Measurements from ENCODE around the gene NR4A1. TPM values are rescaled to one million over a fixed set of nuclear protein-coding genes. Genes with fewer than 3 reads are reported as not detected.

NR4A1 gene
- total and polyA plus RNA-seq, 7 donors, result 31.2 to 276 (median 65.9) TPM

DNA sequence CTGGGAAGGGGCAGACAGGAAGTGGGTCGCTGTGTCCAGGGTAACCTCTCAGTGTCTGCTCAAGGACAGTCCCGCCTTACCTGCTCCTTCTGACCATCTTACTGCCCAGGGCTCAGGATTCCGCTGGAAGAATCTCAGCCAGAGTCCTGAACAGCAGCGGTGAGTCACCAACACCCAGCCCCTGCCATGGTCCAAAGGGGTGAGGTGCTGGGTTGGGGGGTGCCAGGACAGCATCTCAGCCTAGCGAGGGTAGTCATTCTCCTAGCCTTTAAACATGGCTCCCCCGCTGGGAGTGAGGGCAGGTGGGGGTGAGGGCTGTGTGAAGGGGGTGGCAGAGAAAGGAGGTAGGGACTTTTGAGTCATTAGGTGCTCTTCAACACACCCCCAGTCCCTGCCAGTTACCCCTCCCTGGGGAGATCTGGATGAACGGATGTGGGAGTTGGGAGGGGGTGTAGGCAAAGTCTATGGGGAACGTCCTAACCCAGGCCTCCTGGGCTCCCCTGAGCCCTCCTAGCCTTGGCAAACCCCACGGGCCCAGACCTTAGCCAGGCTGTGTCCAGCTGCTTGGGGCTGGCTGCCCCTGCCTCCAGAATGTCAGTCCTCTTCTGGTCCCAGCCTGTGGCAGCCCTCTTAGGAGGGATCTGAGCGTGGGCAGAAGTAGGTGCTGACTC lies 42.0 kb upstream of the NR4A1 start:
- 78 to 85% methylated on average over 10 of the region's 10 CpGs for WGBS, 2 donors
- no peak for DNase-seq
- Histone ChIP-seq H3K36me3 (peaks cover 0 to 9% (median under 1%) of the 10 kb centered on the region in 4 donors), H3K4me1 (peaks cover 0 to 42% (median 35%) of the 10 kb centered on the region in 4 donors), H3K4me3 (peak overlapping the region in 2 of 4 donors; percentile 18 to 72), H3K27ac (peak overlapping the region; percentile 74 to 85 (median 82)), H3K9me3 (no peaks in the 10 kb centered on the region), H3K27me3 (peaks cover 12 to 38% (median 36%) of the 10 kb centered on the region in 3 donors)
- intact Hi-C loops (cut with DNase I), result no loop called here
- TF ChIP-seq EP300 (IDR thresholded peaks at IDR 0.05) (no peak), POLR2A (IDR thresholded peaks at IDR 0.05) (no peak), POLR2AphosphoS5 (IDR thresholded peaks at IDR 0.05) (no peak)
- TF ChIP-seq, protein P1, sequence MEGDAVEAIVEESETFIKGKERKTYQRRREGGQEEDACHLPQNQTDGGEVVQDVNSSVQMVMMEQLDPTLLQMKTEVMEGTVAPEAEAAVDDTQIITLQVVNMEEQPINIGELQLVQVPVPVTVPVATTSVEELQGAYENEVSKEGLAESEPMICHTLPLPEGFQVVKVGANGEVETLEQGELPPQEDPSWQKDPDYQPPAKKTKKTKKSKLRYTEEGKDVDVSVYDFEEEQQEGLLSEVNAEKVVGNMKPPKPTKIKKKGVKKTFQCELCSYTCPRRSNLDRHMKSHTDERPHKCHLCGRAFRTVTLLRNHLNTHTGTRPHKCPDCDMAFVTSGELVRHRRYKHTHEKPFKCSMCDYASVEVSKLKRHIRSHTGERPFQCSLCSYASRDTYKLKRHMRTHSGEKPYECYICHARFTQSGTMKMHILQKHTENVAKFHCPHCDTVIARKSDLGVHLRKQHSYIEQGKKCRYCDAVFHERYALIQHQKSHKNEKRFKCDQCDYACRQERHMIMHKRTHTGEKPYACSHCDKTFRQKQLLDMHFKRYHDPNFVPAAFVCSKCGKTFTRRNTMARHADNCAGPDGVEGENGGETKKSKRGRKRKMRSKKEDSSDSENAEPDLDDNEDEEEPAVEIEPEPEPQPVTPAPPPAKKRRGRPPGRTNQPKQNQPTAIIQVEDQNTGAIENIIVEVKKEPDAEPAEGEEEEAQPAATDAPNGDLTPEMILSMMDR (IDR thresholded peaks at IDR 0.05), result no peak

- Histone ChIP-seq H3K4me3 (peak overlapping the region in 3 of 4 donors; percentile 0 to 18 (median 4)), H3K27me3 (peaks cover 12 to 29% (median 27%) of the 10 kb centered on the region in 3 donors), H3K4me1 (peaks cover 0 to 40% (median 35%) of the 10 kb centered on the region in 4 donors), H3K9me3 (no peaks in the 10 kb centered on the region), H3K27ac (peak overlapping the region; percentile 74 to 85 (median 82)), H3K36me3 (peaks cover 0 to 12% (median 2%) of the 10 kb centered on the region in 4 donors)
- TF ChIP-seq POLR2A (IDR thresholded peaks at IDR 0.05) (no peak), EP300 (IDR thresholded peaks at IDR 0.05) (no peak), POLR2AphosphoS5 (IDR thresholded peaks at IDR 0.05) (peak in 3 of 4 donors; percentile 17 to 84 (median 30))
- TF ChIP-seq, protein P1 (IDR thresholded peaks at IDR 0.05), result no peak
- 50 to 67% methylated on average over 11 of the region's 11 CpGs for WGBS, 2 donors
- peak; percentile 94 for DNase-seq
- intact Hi-C loops (cut with DNase I), result no loop called here
These were observed 41.1 kb upstream of the NR4A1 start for GRCh38 chr12:52010152-52010622.

- no peak for DNase-seq
- H3K36me3 ChIP-seq, result peaks cover 0 to 12% (median 2%) of the 10 kb centered on the region in 4 donors
- intact Hi-C loops (cut with DNase I), result no loop called here
- WGBS, 2 donors, result 67 to 77% methylated on average over 8 of the region's 8 CpGs
- H3K27me3 ChIP-seq, result peaks cover 9 to 21% (median 19%) of the 10 kb centered on the region in 3 donors
- H3K27ac ChIP-seq, result peak overlapping the region; percentile 74 to 85 (median 82)
- H3K4me3 ChIP-seq, result peak overlapping the region in 1 of 4 donors; percentile 0
- no peak for TF ChIP-seq EP300 (IDR thresholded peaks at IDR 0.05)
- TF ChIP-seq POLR2A (IDR thresholded peaks at IDR 0.05), result no peak
- H3K9me3 ChIP-seq, result no peaks in the 10 kb centered on the region
- peaks cover 0 to 40% (median 35%) of the 10 kb centered on the region in 4 donors for H3K4me1 ChIP-seq
These were observed 40.3 kb upstream of the NR4A1 start for GRCh38 chr12:52010692-52011601.

DNA sequence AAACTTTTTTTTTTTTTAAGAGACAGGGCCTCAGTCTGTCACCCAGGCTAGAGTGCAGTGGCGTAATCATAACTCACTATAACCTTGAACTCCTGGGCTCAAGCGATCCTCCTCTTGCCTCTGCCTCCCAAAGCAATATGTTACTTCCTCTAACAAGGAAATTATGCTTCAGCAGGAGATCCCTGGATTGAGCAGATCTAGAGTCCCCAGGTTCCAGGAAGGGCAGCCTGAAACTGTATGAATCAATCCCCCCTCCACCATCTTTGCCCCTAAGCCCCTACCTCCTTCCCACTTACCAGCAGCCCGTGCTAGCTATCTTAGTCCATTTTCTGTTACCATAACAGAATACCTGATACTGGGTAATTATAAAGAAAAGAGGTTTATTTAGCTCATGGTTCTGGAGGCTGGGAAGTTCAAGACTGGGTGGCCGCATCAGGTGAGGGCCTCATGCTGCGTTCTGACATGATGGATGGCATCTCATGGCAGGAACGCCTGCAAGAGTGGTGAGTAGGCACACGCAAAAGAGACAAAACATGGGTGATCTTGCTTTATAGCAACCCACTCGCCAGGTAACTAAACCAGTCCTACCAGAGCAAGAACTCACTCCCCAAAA lies 39.5 kb upstream of the NR4A1 start:
- TF ChIP-seq POLR2A (IDR thresholded peaks at IDR 0.05) (no peak), EP300 (IDR thresholded peaks at IDR 0.05) (no peak), POLR2AphosphoS5 (IDR thresholded peaks at IDR 0.05) (no peak)
- TF ChIP-seq, protein P1 (IDR thresholded peaks at IDR 0.05), result no peak
- Histone ChIP-seq H3K36me3 (peaks cover 0 to 12% (median 2%) of the 10 kb centered on the region in 4 donors), H3K4me3 (no peak overlapping the region), H3K27ac (peak overlapping the region in 3 of 4 donors; percentile 74 to 85 (median 82)), H3K9me3 (no peaks in the 10 kb centered on the region), H3K4me1 (peaks cover 0 to 34% (median 28%) of the 10 kb centered on the region in 4 donors), H3K27me3 (peaks cover 5 to 13% (median 12%) of the 10 kb centered on the region in 3 donors)
- 94% methylated on average over 8 of the region's 8 CpGs for WGBS, 2 donors
- intact Hi-C loops (cut with DNase I), result no loop called here
- no peak for DNase-seq
